NCI-H2227 (cell line): Measurements from ENCODE around the gene PIGK.

Experiments used
- DNase-seq: peaks from one replicate; lab custom pipeline; 2025; ENCODE audit not compliant: unreplicated experiment; lab: John Stamatoyannopoulos, UW

Gene PIGK

DNA sequence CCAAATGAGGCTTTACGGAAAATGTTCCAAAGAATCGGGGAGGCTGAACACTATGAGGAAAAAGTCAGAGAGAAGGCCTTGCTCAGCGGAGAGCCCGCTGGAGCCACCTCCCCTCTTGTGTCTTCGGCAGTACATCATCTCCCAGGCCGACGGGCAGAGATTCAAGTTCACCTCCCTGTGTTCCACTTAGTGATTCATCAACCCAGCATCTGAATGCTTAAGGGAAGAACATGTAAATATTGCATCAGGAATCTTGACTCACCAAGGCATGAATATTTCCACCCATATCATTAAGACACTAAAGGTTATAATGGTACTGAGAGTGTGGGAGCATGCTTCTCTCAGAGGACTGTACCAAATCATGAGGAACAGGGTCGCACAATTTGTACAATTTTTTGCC is 179.5 kb downstream of the PIGK start:
- no peak for DNase-seq

DNA sequence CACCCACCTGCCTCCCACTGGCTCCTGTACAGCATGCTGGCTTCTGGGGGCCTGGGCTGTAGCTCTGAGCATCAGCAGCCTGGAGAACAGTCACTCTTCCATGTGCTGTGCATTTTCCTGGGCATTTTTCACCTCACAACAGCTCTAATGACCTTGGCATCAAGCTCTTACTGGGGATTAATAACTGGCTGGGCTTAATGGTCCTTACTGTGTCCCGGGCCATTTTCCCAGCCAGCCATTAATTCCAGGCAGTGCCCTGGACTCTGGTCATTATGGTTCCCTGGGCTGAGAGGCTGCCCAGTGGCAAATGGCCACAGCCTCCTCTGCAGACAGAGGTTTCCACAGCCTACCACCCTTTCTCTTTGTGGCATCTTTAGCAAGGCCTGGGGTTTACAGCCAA is 180.1 kb downstream of the PIGK start:
- no peak for DNase-seq
